GM12865 (cell line): ENCODE results near the gene PRIMPOL.

Experiments
- DNase-seq: peaks from one replicate; pipeline ENCODE4 v3.0.0; 2010; ENCODE audit warnings: low read depth
- H3K4me3 ChIP-seq: 2 replicates; pipeline ENCODE4 v1.5.1; 2011; ENCODE audit warnings: mild to moderate bottlenecking, low read depth, low read length, control low read depth
- CTCF ChIP-seq: IDR thresholded peaks from 2 replicates; pipeline ENCODE4 v1.5.1; 2011; ENCODE audit warnings: low read length, control low read depth, low read depth, inconsistent platforms; ENCODE audit not compliant: insufficient read depth; ENCODE audit errors: missing control alignments

Gene PRIMPOL

GRCh38 chr4:184669251-184669650 lies 19.7 kb downstream of the PRIMPOL start:
- TF ChIP-seq CTCF, result no peak
- DNase-seq, result no peak
- H3K4me3 ChIP-seq, result no peak overlapping the region

- TF ChIP-seq CTCF, result no peak
- DNase-seq, result no peak
These were observed 21.6 kb downstream of the PRIMPOL start for GRCh38 chr4:184671101-184671500.

DNA sequence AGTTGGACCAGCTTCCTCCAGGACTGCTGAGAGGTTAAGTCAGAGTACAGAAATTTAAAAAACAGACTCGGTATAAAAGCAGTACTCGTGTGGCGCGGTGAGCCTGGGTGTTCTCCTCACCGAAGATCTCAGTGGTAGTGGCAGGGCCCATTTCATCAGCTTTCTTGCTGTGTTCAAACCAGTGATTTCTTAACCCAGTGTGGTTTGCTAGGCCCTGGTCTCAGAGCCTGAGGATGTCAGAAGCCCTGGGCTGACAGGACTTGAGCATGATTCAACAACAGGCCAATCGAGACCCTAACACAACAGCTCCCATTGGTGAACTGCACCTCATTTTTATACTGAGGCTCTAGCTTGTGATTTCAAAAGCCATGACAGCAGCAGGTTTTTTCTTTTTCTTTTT lies 23.2 kb downstream of the PRIMPOL start:
- TF ChIP-seq CTCF, result no peak
- H3K4me3 ChIP-seq, result no peak overlapping the region
- no peak for DNase-seq

More at GRCh38 chr4:184671101-184671500, 21.6 kb downstream of the PRIMPOL start:
- no peak overlapping the region for H3K4me3 ChIP-seq

- DNase-seq, result no peak
- no peak for TF ChIP-seq CTCF
These were observed 24.5 kb downstream of the PRIMPOL start for GRCh38 chr4:184674011-184674410.

DNA sequence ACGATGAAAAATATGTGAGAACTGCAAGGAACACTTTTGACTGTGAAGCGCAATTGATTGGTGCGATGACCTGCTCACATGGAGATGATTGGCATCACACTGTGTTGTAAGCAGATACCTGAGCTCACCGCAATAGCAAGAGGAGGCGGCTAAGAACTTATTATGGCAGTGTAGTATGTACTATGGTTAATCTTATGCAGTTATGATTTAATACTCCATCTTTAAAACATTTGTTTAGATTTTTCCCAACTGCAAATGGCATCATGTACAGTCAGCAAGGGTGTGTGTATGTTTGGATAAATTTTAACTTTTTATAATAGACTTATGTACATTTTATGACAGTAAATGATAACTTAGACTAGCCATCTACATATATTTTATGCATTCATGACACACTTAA lies 25.5 kb downstream of the PRIMPOL start:
- no peak overlapping the region for H3K4me3 ChIP-seq
- DNase-seq, result no peak
- no peak for TF ChIP-seq CTCF

More at GRCh38 chr4:184674011-184674410, 24.5 kb downstream of the PRIMPOL start:
- no peak overlapping the region for H3K4me3 ChIP-seq

- TF ChIP-seq CTCF, result no peak
- DNase-seq, result no peak
These were observed 26.4 kb downstream of the PRIMPOL start for GRCh38 chr4:184675821-184676492.

DNA sequence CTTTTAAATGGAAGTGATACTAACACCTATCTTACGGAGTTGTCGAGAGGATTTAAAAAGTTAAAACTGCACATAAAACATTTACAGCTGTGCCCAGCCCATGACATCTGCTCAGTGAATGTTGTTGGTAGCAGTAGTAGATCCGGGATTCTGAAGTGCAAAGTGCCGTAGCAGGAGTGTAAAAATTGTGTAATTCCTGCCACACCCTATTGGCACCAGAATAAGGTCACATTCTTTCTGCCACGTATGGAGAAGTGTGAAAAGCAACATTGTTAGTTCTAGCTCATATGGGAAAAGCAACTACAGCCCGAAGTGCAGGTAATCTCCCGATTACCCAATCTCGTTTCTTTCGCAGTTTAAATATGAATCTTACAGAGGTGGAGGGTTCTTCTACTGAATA lies 31.2 kb downstream of the PRIMPOL start:
- no peak overlapping the region for H3K4me3 ChIP-seq
- no peak for DNase-seq
- no peak for TF ChIP-seq CTCF

More at GRCh38 chr4:184675821-184676492, 26.4 kb downstream of the PRIMPOL start:
- H3K4me3 ChIP-seq, result no peak overlapping the region
